ENCODE data around the gene GRPEL1. TPM values are rescaled to one million over a fixed set of nuclear protein-coding genes. Genes with fewer than 3 reads are reported as not detected.

GRPEL1 gene
- total and polyA plus RNA-seq, 9 of the 15 experiments (the other 6 are each of a cell fraction or from before 2014, with no cell fraction given): 43.4 to 192 (median 86.6) TPM

GRCh38 chr4:7046971-7047370 is 20.9 kb downstream of the GRPEL1 start (continued):
- TF ChIP-seq HDAC8 (tag; IDR thresholded peaks at IDR 0.05): no peak
- TF ChIP-seq PRMT5 (CRISPR knock-in tag; IDR thresholded peaks at IDR 0.05): no peak
- no peak for TF ChIP-seq ZNF444 (CRISPR knock-in tag; IDR thresholded peaks at IDR 0.05)

DNA sequence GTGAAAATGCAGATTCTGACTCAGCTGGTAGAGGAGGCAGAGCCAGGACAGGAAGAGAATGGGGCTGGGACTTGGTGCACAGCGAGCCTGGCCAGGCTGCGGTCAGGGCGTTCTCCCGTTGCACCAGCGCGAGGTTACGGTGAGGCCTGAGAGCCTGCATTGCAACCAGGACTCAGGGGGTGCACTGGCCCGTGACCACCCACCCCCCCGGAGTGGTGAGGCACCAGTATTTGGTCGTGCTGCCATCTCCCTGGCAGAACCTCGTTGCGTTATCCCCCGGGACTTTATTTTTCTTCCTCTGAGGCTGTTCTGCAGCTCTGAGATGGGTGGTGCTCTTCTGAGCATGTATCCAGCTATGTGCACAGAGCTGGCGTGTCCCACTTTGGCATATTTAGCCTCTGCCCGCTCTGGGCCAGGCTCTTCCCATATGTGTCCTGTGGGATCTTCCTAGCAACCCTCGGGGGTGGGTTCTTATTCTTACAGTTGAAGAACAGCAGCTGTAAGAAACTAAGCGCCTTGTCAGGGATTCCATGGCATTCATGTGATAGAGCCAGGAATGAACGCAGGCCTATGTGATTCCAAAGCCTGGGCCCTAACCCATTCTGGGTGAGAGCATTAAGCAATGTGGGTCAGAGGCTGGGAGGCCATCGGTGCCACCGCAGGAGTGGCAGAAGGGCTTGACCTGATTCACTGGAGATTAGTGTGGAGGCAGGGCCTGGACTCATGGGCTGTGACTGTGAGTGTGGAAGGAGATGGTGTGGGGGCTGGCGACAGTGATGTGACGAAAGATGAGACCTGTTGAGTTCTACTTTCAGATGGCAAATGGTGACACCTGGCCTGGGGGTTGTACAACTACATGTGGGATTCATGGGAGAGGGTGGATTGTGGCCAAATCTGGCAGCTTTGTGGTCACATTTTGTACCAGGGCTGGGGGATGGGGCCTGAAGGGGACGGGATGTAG is 21.6 kb downstream of the GRPEL1 start:
- WGBS (ENCODE audit: insufficient coverage, low coverage, missing lambda C conversion rate): 88% methylated on average over 18 of the region's 23 CpGs
- Histone ChIP-seq H3K4me1 (replicated peaks in 1 of 2; ENCODE audit: control insufficient read depth in 2 of 2, insufficient read depth in 2 of 2, low read length in 2 of 2) (peaks cover 17 to 60% of the 10 kb centered on the region in 2 experiments; a peak in 4 of 5 replicates), H3K9ac (ENCODE audit: insufficient read depth in 1 of 2, low read depth in 2 of 2, low read length in 2 of 2) (peak overlapping the region in 1 of 2 experiments; percentile 82; a peak in 2 of 4 replicates), H3K27ac (ENCODE audit: extremely low read depth, low read depth, low read length) (no peak overlapping the region), H3K4me2 (ENCODE audit: insufficient read depth, low read length) (no peak overlapping the region), H3K4me3 (no peak overlapping the region), H3K79me2 (ENCODE audit: control insufficient read depth, insufficient read depth, low read length) (peaks cover 69% of the 10 kb centered on the region), H3K9me3 (replicated peaks; ENCODE audit: control insufficient read depth, insufficient read depth, low read depth, low read length) (no peaks in the 10 kb centered on the region), H2AFZ (ENCODE audit: low read depth, low read length) (no peak overlapping the region), H3K27me3 (ENCODE audit: control insufficient read depth in 2 of 2, insufficient read depth in 2 of 2, low read length in 2 of 2) (no peaks in the 10 kb centered on the region), H3K9me1 (ENCODE audit: control insufficient read depth, insufficient read depth, low read length) (peaks cover 6% of the 10 kb centered on the region), H4K20me1 (replicated peaks; ENCODE audit: control insufficient read depth, insufficient read depth, low read length) (peaks cover 26% of the 10 kb centered on the region), H3K36me3 (ENCODE audit: control insufficient read depth, insufficient read depth, low read length) (peaks cover 9% of the 10 kb centered on the region; the same call in 1 of the 3 replicates)
- in situ Hi-C loops (cut with MboI): no loop called here
- no peak for DNase-seq (ENCODE audit: extremely low read depth in 1 of 4, low spot score in 3 of 4)
- CTCF ChIA-PET (ENCODE audit: low intra/inter-chr PET ratio): no interaction called here
- FAIRE-seq: no peak
- BruUV-seq (replicated peaks): no TSS peak
- ATAC-seq: no peak
- POLR2A ChIA-PET: interaction anchor here (0.6 to 2.0 kb wide), 7 partner anchors 8 to 641 kb away, joined by 4 to 13 read pairs (median 5); partner anchors contain the start of gene GRPEL1
- intact Hi-C loops (cut with micrococcal nuclease): no loop called here
- TF ChIP-seq DPF2 (IDR thresholded peaks at IDR 0.05): no peak
- TF ChIP-seq E2F3 (CRISPR knock-in tag; IDR thresholded peaks at IDR 0.05): no peak
- no peak for TF ChIP-seq REST (IDR thresholded peaks at IDR 0.05; ENCODE audit: borderline replicate concordance)
- no peak for TF ChIP-seq REST (CRISPR knock-in tag; IDR thresholded peaks at IDR 0.05; ENCODE audit: low read depth)
- no peak for TF ChIP-seq PATZ1 (CRISPR knock-in tag; IDR thresholded peaks at IDR 0.05; ENCODE audit: borderline replicate concordance)
- TF ChIP-seq LEF1 (IDR thresholded peaks at IDR 0.05): no peak

Measured in K562 (cell line).